WERI-Rb-1 (cell line): ENCODE results near the gene ESR2.
A peak's percentile ranks its signal among the peaks of the same experiment; 100 is the strongest.

ENCODE experiments used
- DNase-seq: peaks from one replicate; pipeline ENCODE4 v3.0.0-alpha.2; 2020
- H3K27ac ChIP-seq: fragments of 250-450 bp; sonication (Bioruptor Pico); 2 replicates; pipeline ENCODE4 v1.5.1; 2020; ENCODE audit warnings: mild to moderate bottlenecking, moderate library complexity
- H3K27me3 ChIP-seq: fragments of 250-450 bp; sonication (Bioruptor Pico); 2 replicates; pipeline ENCODE4 v1.5.1; 2021; ENCODE audit warnings: mild to moderate bottlenecking, low read depth, moderate library complexity; ENCODE audit not compliant: insufficient read depth, severe bottlenecking
- H3K36me3 ChIP-seq: fragments of 250-450 bp; sonication (Bioruptor Pico); 2 replicates; pipeline ENCODE4 v1.5.1; 2020; ENCODE audit warnings: mild to moderate bottlenecking, moderate library complexity
- H3K4me3 ChIP-seq: 2 replicates; pipeline ENCODE4 v1.5.1; 2011; ENCODE audit warnings: low read depth, mild to moderate bottlenecking, control low read depth, low read length
- H3K9me3 ChIP-seq: fragments of 250-450 bp; sonication (Bioruptor Pico); 2 replicates; pipeline ENCODE4 v1.5.1; 2021; ENCODE audit warnings: mild to moderate bottlenecking, moderate library complexity; ENCODE audit not compliant: severe bottlenecking
- TF ChIP-seq, protein P1 (sequence below): IDR thresholded peaks from 2 replicates; pipeline ENCODE4 v1.5.1; 2011; ENCODE audit warnings: low read depth, mild to moderate bottlenecking, control low read depth, inconsistent platforms, low read length

The ESR2 gene

GRCh38 chr14:64089920-64090319 lies 204.3 kb downstream of the ESR2 start:
- Histone ChIP-seq H3K27ac (no peak overlapping the region), H3K27me3 (no peaks in the 10 kb centered on the region), H3K9me3 (no peaks in the 10 kb centered on the region), H3K36me3 (peaks cover 29% of the 10 kb centered on the region), H3K4me3 (no peak overlapping the region)
- TF ChIP-seq, protein P1, sequence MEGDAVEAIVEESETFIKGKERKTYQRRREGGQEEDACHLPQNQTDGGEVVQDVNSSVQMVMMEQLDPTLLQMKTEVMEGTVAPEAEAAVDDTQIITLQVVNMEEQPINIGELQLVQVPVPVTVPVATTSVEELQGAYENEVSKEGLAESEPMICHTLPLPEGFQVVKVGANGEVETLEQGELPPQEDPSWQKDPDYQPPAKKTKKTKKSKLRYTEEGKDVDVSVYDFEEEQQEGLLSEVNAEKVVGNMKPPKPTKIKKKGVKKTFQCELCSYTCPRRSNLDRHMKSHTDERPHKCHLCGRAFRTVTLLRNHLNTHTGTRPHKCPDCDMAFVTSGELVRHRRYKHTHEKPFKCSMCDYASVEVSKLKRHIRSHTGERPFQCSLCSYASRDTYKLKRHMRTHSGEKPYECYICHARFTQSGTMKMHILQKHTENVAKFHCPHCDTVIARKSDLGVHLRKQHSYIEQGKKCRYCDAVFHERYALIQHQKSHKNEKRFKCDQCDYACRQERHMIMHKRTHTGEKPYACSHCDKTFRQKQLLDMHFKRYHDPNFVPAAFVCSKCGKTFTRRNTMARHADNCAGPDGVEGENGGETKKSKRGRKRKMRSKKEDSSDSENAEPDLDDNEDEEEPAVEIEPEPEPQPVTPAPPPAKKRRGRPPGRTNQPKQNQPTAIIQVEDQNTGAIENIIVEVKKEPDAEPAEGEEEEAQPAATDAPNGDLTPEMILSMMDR = no peak
- DNase-seq = peak; percentile 25

DNA sequence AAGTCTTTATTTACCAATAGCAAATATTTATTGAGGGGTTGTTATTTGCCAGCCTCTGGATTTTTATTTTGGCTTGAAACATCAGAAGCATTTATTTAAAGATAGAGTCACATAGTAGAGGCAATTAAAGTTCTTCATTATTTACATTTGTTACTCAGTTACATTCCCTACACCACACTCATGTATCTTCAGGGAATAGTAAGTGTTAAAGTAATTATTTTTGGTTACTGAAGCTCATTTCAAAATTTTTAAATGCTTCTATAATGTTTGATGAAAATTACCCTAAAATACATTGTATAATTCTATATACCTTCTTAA lies 205.6 kb downstream of the ESR2 start:
- TF ChIP-seq, protein P1 = no peak
- Histone ChIP-seq H3K27me3 (no peaks in the 10 kb centered on the region), H3K36me3 (peaks cover 35% of the 10 kb centered on the region), H3K4me3 (no peak overlapping the region), H3K27ac (no peak overlapping the region), H3K9me3 (no peaks in the 10 kb centered on the region)
- no peak for DNase-seq

GRCh38 chr14:64082837-64083236 lies 211.3 kb downstream of the ESR2 start:
- Histone ChIP-seq H3K27me3 (no peaks in the 10 kb centered on the region), H3K27ac (no peak overlapping the region), H3K36me3 (peaks cover 55% of the 10 kb centered on the region), H3K9me3 (no peaks in the 10 kb centered on the region), H3K4me3 (no peak overlapping the region)
- DNase-seq = no peak
- TF ChIP-seq, protein P1 = no peak

DNA sequence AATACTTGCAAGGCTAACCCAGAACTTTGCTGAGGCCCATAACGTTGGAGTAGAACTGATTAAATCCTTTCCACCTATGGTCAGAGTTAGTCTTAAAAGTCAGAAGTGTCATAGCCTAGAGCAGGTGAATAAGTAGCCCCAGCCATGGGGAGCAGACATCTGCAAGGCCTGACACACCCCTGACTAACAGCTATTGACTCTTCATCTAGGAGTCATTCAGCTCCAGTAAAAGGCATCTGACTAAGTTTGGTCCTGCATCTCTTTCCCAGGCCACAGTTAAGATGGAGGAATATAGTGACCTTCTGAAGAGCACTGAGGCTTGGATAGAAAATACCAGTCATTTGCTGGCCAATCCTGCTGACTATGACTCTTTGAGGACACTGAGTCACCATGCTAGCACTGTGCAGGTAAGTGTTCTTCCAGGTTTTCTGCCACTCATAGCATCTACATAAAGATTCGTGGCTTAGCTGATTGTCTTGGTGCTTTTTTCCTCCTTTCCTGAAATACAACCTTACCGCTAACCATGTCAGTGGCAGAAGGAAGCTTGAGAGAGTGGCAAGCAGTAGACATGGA lies 212.9 kb downstream of the ESR2 start:
- DNase-seq = no peak
- TF ChIP-seq, protein P1 = no peak

GRCh38 chr14:64080452-64080851 lies 213.7 kb downstream of the ESR2 start:
- DNase-seq = no peak
- H3K27ac ChIP-seq = no peak overlapping the region
- no peaks in the 10 kb centered on the region for H3K9me3 ChIP-seq
- no peaks in the 10 kb centered on the region for H3K27me3 ChIP-seq
- H3K36me3 ChIP-seq = peaks cover 48% of the 10 kb centered on the region
- H3K4me3 ChIP-seq = no peak overlapping the region
- TF ChIP-seq, protein P1 = no peak

More for the DNA sequence above, 212.9 kb downstream of the ESR2 start:
- no peaks in the 10 kb centered on the region for H3K9me3 ChIP-seq
- H3K4me3 ChIP-seq = no peak overlapping the region
- H3K27me3 ChIP-seq = no peaks in the 10 kb centered on the region
- no peak overlapping the region for H3K27ac ChIP-seq
- H3K36me3 ChIP-seq = peaks cover 48% of the 10 kb centered on the region

DNA sequence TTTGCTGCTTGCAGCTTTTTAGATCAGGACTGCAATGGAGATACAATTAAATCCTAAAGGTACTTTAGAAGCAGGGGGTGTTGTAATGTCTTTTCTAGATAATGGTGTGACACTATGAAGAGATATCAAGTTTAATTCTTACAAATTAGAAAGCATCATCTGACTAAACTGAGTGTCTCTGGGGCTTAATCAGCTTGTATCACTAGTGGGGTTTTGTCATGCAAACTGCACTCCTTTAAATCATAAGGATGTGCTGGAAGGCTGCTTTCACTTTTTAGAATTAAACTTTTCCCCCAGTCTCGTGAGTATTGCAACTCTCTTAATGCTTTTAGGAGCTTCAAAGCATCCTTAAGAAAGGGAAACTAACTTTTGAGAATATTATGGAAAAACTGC lies 218.6 kb downstream of the ESR2 start:
- TF ChIP-seq, protein P1 = no peak
- Histone ChIP-seq H3K27me3 (no peaks in the 10 kb centered on the region), H3K9me3 (no peaks in the 10 kb centered on the region), H3K4me3 (no peak overlapping the region), H3K36me3 (peaks cover 63% of the 10 kb centered on the region), H3K27ac (no peak overlapping the region)
- no peak for DNase-seq
